ENCODE results near the gene CAMTA1.

CAMTA1 gene

DNA sequence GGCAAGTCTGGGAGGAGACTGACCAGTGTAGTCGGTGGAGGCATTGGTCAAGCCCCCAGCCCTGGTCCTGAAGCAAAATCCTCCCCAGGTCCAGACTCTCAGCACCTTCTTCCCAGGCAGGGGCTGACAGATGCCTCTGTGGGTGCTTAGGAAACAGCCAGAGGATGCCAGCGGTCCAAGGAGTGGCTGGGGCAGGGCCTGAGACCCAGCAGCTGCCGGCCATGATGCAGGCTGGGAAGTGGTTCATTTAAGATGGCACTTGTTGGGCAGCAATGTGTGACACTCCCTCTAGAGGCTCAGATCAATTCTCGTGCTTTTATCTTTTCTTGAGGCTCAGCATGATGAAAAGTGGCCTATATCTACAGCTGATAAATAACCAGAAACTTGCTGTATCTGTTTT lies 820.8 kb downstream of the CAMTA1 start:
- Histone ChIP-seq H3K27me3 (replicated peaks; ENCODE audit: insufficient read depth, low read length) (peaks cover 24% of the 10 kb centered on the region), H3K4me2 (ENCODE audit: low read depth, low read length) (no peak overlapping the region), H4K20me1 (ENCODE audit: insufficient read depth, low read length) (no peaks in the 10 kb centered on the region), H3K9me3 (replicated peaks; ENCODE audit: insufficient read depth, low read length) (no peaks in the 10 kb centered on the region), H3K36me3 (replicated peaks; ENCODE audit: insufficient read depth, low read length) (no peaks in the 10 kb centered on the region), H3K4me3 (ENCODE audit: low read length) (no peak overlapping the region), H3K27ac (ENCODE audit: low read length) (no peak overlapping the region), H3K4me1 (ENCODE audit: low read length) (no peaks in the 10 kb centered on the region), H2AFZ (ENCODE audit: low read length) (no peak overlapping the region), H3K9me2 (replicated peaks; ENCODE audit: insufficient read depth, low read length) (no peaks in the 10 kb centered on the region), H3K9ac (ENCODE audit: low read length) (no peak overlapping the region), H3K79me2 (ENCODE audit: low read length) (no peaks in the 10 kb centered on the region), H3F3A (ENCODE audit: insufficient read depth, low read length) (no peaks in the 10 kb centered on the region)
- TF ChIP-seq, protein P1, sequence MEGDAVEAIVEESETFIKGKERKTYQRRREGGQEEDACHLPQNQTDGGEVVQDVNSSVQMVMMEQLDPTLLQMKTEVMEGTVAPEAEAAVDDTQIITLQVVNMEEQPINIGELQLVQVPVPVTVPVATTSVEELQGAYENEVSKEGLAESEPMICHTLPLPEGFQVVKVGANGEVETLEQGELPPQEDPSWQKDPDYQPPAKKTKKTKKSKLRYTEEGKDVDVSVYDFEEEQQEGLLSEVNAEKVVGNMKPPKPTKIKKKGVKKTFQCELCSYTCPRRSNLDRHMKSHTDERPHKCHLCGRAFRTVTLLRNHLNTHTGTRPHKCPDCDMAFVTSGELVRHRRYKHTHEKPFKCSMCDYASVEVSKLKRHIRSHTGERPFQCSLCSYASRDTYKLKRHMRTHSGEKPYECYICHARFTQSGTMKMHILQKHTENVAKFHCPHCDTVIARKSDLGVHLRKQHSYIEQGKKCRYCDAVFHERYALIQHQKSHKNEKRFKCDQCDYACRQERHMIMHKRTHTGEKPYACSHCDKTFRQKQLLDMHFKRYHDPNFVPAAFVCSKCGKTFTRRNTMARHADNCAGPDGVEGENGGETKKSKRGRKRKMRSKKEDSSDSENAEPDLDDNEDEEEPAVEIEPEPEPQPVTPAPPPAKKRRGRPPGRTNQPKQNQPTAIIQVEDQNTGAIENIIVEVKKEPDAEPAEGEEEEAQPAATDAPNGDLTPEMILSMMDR (IDR thresholded peaks at IDR 0.05; ENCODE audit: low read length): no peak
- no peak for TF ChIP-seq EZH2phosphoT487 (IDR thresholded peaks at IDR 0.05; ENCODE audit: low read length)
- TF ChIP-seq EZH2 (optimal IDR thresholded peaks at IDR 0.05; ENCODE audit: low read depth, low read length): no peak
- DNase-seq: no peak

DNA sequence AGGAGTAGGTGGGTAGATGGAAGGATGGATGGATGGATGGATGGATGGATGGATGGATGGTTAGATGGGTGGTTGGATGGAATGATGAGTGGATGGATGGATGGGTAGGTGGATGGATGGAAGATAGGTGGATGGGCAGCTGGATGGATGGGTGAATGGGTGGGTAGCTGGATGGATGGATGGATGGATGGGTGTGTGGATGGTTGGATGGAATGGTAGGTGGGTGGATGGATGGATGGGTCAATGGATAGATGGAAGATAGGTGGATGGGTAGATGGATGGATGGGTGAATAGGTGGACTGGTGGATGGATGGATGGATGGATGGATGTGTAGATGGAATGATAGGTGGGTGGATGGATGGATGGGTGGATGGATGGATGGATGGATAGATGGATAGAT lies 821.8 kb downstream of the CAMTA1 start:
- Histone ChIP-seq H3K79me2 (ENCODE audit: low read length) (no peaks in the 10 kb centered on the region), H3K4me3 (ENCODE audit: low read length) (no peak overlapping the region), H3K27ac (ENCODE audit: low read length) (no peak overlapping the region), H4K20me1 (ENCODE audit: insufficient read depth, low read length) (no peaks in the 10 kb centered on the region), H3K9me2 (replicated peaks; ENCODE audit: insufficient read depth, low read length) (no peaks in the 10 kb centered on the region), H3K27me3 (replicated peaks; ENCODE audit: insufficient read depth, low read length) (peaks cover 28% of the 10 kb centered on the region), H3K4me2 (ENCODE audit: low read depth, low read length) (no peak overlapping the region), H3F3A (ENCODE audit: insufficient read depth, low read length) (no peaks in the 10 kb centered on the region), H3K36me3 (replicated peaks; ENCODE audit: insufficient read depth, low read length) (no peaks in the 10 kb centered on the region), H3K9ac (ENCODE audit: low read length) (no peak overlapping the region), H3K4me1 (ENCODE audit: low read length) (no peaks in the 10 kb centered on the region), H3K9me3 (replicated peaks; ENCODE audit: insufficient read depth, low read length) (no peaks in the 10 kb centered on the region), H2AFZ (ENCODE audit: low read length) (no peak overlapping the region)
- no peak for DNase-seq
- TF ChIP-seq EZH2phosphoT487 (IDR thresholded peaks at IDR 0.05; ENCODE audit: low read length): no peak
- TF ChIP-seq EZH2 (optimal IDR thresholded peaks at IDR 0.05; ENCODE audit: low read depth, low read length): no peak
- TF ChIP-seq, protein P1 (IDR thresholded peaks at IDR 0.05; ENCODE audit: low read length): no peak

DNA sequence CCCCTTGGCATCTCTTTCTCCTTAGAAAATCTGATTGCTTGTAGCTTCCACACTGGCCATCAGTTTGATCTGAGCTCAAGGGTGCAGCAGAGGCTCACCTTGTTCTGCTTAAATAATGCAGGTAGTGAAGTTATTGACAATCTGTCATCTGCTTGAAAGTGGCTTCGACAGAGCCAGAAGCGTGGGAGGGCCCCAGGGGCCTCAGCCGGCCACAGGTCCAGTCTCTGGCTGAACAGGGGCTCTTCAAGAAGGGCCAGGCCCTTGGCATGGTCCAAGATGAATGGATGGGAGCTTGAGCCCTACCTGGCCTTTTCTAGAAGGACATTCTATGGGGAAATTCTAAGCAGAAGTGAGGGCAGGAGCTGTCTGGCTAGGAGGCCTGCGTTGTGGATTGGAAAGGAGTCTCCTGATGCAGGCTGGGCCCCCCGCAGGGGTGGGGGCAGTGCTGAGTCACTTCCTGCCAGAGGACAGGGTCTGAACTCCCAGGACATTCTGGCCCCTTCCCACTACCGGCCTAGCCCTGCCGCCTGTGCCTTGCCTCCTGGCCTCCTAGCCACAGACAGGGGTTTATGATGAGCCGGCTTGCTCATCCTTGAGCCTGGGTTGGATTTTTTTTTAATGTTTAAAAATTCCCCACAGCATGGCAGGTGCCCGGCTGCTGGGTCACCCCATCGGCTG lies 823.5 kb downstream of the CAMTA1 start:
- TF ChIP-seq EZH2 (optimal IDR thresholded peaks at IDR 0.05; ENCODE audit: low read depth, low read length) (no peak), EZH2phosphoT487 (IDR thresholded peaks at IDR 0.05; ENCODE audit: low read length) (no peak)
- TF ChIP-seq, protein P1 (IDR thresholded peaks at IDR 0.05; ENCODE audit: low read length): no peak
- Histone ChIP-seq H3F3A (ENCODE audit: insufficient read depth, low read length) (no peaks in the 10 kb centered on the region), H3K9me2 (replicated peaks; ENCODE audit: insufficient read depth, low read length) (no peaks in the 10 kb centered on the region), H3K36me3 (replicated peaks; ENCODE audit: insufficient read depth, low read length) (no peaks in the 10 kb centered on the region), H3K4me3 (ENCODE audit: low read length) (no peak overlapping the region), H3K27me3 (replicated peaks; ENCODE audit: insufficient read depth, low read length) (peaks cover 28% of the 10 kb centered on the region), H2AFZ (ENCODE audit: low read length) (no peak overlapping the region), H3K4me1 (ENCODE audit: low read length) (no peaks in the 10 kb centered on the region), H3K27ac (ENCODE audit: low read length) (no peak overlapping the region), H3K9me3 (replicated peaks; ENCODE audit: insufficient read depth, low read length) (no peaks in the 10 kb centered on the region), H3K4me2 (ENCODE audit: low read depth, low read length) (no peak overlapping the region), H4K20me1 (ENCODE audit: insufficient read depth, low read length) (no peaks in the 10 kb centered on the region), H3K79me2 (ENCODE audit: low read length) (no peaks in the 10 kb centered on the region), H3K9ac (ENCODE audit: low read length) (no peak overlapping the region)
- no peak for DNase-seq
